Activated naive CD8-positive, alpha-beta T cell treated with anti-CD3 and anti-CD28 coated beads for 36 hours (primary cell): ENCODE measurements around the gene KLHL1. TPM values are rescaled to one million over a fixed set of nuclear protein-coding genes. Genes with fewer than 3 reads are reported as not detected.

Experiments used
- DNase-seq: peaks from one replicate; pipeline ENCODE4 v3.0.0; 2021
- H3K27ac Mint-ChIP-seq: one replicate; pipeline ENCODE4 v1.8.0; 2022; ENCODE audit warnings: mild to moderate bottlenecking, moderate library complexity, mixed read lengths
- H3K27me3 Mint-ChIP-seq: one replicate; pipeline ENCODE4 v1.8.0; 2022; ENCODE audit warnings: mild to moderate bottlenecking, mixed read lengths
- H3K36me3 Mint-ChIP-seq: one replicate; pipeline ENCODE4 v1.8.0; 2021; ENCODE audit warnings: mild to moderate bottlenecking, mixed read lengths
- H3K4me1 Mint-ChIP-seq: one replicate; pipeline ENCODE4 v1.8.0; 2021; ENCODE audit warnings: mixed read lengths
- H3K4me3 Mint-ChIP-seq: one replicate; pipeline ENCODE4 v1.8.0; 2022; ENCODE audit warnings: mild to moderate bottlenecking, moderate library complexity, mixed read lengths
- H3K9me3 Mint-ChIP-seq: one replicate; pipeline ENCODE4 v1.8.0; 2022; ENCODE audit warnings: mixed read lengths
- total RNA-seq, 2 experiments: library from RNA; stranded (reverse); gene quantifications; one replicate each; pipeline ENCODE4 v1.2.3, GENCODE V29; 2021

The KLHL1 gene
- total RNA-seq, 2 experiments from 2014 or later = not detected

DNA sequence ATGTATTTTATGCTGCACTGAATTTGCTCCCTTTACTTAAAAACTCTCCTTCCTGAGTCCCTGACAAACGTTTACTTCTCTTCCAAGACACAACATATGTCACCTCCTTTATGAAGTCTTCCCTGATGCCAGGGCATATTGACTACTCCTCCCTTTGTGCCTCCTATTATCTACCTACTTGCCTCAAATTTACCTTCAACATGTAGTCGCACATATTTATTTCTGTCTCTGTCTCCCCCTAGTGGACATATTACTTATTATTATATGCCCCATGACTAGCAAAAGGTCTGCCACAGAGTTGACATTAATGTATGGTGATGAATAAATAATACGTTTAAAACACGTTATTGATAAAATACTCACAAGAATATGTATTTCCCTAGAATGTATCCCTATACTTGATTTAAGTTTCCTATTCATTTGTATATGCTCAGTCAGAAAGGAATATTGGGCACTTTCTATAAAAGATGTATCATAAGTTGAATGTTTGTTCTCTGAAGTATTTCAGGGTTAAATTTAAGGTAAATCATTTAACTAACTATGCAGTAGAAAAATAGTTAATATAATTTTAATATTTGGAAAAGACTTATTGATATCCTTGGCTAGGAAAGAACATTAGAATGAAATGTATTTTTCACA, 250.9 kb downstream of the KLHL1 start:
- no peaks in the 10 kb centered on the region for H3K27me3 Mint-ChIP-seq
- DNase-seq = no peak
- no peaks in the 10 kb centered on the region for H3K36me3 Mint-ChIP-seq
- H3K4me1 Mint-ChIP-seq = no peaks in the 10 kb centered on the region
- peaks cover 1% of the 10 kb centered on the region for H3K9me3 Mint-ChIP-seq
- H3K4me3 Mint-ChIP-seq = no peak overlapping the region
- no peak overlapping the region for H3K27ac Mint-ChIP-seq

DNA sequence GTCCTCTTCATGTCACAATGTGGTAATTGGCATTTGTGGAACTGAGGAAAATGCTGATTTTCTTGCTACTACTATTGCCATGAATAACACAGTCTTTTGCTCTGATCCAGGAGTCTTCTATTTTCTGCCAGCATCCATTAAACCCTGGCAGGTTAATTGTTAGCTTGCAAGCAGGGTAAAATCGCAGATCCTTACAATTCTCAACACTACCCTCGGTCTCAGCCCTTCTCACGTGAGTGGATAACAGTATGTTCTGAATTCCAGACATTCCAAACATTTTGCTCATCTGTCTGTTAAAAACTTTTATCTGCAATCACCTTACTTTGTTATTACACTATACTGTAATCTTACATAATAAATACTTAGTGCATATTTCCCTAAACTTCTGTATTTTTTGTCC, 251.9 kb downstream of the KLHL1 start:
- Mint-ChIP-seq H3K4me1 (no peaks in the 10 kb centered on the region), H3K4me3 (no peak overlapping the region), H3K27me3 (no peaks in the 10 kb centered on the region), H3K36me3 (no peaks in the 10 kb centered on the region), H3K27ac (no peak overlapping the region), H3K9me3 (peaks cover 3% of the 10 kb centered on the region)
- DNase-seq = no peak

DNA sequence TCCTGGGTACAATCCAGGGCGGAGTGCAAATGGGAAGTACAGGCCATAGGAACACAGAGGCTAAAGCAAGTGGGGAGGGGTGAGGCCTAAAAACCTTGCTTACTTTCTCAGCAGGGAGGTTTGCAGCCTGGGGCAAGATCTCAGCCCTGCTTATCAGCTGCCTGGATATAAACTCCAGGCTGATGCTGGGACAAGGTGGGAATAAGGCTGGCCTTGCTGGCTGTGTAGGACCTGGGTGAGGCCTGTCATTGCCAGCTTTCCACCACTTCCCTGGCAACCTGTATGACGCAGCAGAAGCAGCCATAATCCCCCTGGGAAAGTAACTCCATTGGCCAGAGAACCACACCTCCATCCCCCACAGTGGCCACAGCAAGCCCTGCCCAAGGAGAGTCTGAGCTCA, 279.7 kb downstream of the KLHL1 start:
- Mint-ChIP-seq H3K4me1 (no peaks in the 10 kb centered on the region), H3K36me3 (no peaks in the 10 kb centered on the region), H3K27ac (no peak overlapping the region), H3K9me3 (peaks cover 5% of the 10 kb centered on the region), H3K27me3 (no peaks in the 10 kb centered on the region), H3K4me3 (no peak overlapping the region)
- no peak for DNase-seq

DNA sequence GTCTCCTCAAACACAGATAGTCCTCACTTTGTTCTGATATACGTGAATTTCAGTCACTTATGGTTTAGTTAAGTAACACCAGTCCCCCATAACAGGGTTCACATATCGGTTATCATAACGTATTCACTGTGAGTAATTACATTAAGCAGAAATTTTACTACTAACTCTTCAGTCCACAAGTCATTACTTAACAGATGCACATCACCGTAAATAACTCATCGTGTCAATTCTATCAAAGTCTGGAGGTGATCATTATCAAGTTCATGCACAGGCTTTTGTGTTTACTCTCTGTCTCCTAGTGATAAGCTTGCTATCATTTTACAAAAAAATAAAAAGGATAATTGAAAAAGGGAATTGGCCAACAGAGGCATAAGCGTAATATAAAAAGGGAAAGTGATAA, 288.1 kb downstream of the KLHL1 start:
- Mint-ChIP-seq H3K36me3 (no peaks in the 10 kb centered on the region), H3K27me3 (no peaks in the 10 kb centered on the region), H3K27ac (no peak overlapping the region), H3K4me3 (no peak overlapping the region), H3K4me1 (no peaks in the 10 kb centered on the region), H3K9me3 (no peaks in the 10 kb centered on the region)
- DNase-seq = no peak

DNA sequence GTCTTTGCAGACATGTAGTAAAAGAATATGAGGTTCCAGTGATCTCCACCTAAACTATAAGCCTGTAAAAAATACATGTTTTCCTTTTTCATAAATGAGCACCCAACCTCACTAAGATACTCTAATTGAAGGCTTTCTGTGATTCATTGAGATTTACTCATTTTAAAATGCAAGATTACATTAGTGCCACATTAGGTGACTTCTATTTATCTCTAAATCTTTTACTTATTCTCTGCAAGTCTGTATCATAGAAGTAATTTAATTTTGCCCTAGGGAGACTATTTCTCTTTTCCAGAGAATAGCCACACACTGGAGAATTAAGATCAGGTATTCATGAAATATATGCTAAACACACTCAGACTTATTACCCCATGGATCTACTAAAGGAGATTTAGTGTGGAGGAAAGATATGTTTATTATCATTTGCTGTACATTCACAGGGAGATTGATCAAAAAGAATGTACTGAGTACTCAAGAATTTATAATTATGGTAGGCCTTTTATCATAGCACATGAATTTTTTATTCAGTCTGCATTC, 290.9 kb downstream of the KLHL1 start:
- no peak overlapping the region for H3K27ac Mint-ChIP-seq
- peaks cover 4% of the 10 kb centered on the region for H3K9me3 Mint-ChIP-seq
- no peaks in the 10 kb centered on the region for H3K27me3 Mint-ChIP-seq
- no peak overlapping the region for H3K4me3 Mint-ChIP-seq
- no peaks in the 10 kb centered on the region for H3K4me1 Mint-ChIP-seq
- DNase-seq = no peak
- no peaks in the 10 kb centered on the region for H3K36me3 Mint-ChIP-seq

DNA sequence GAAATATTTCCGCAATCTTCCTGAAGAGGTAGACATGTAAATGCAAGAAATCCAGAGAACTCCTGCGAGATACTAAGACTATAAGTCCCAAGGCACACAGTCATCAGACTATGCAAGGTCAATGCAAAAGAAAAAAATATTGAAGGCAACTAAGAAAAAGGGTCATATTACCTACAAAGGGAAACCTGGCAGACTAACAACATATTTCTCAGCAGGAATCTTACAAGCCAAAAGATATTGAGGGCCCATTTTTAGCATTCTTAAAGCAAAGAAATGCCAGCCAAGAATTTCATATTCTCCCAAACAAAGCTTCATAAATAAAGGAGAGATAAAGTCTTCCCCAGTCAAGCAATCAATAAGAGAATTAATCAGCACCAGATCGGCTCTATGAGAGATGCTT, 299.1 kb downstream of the KLHL1 start:
- Mint-ChIP-seq H3K36me3 (no peaks in the 10 kb centered on the region), H3K9me3 (peaks cover 8% of the 10 kb centered on the region), H3K27me3 (no peaks in the 10 kb centered on the region), H3K4me1 (no peaks in the 10 kb centered on the region), H3K27ac (no peak overlapping the region), H3K4me3 (no peak overlapping the region)
- no peak for DNase-seq

DNA sequence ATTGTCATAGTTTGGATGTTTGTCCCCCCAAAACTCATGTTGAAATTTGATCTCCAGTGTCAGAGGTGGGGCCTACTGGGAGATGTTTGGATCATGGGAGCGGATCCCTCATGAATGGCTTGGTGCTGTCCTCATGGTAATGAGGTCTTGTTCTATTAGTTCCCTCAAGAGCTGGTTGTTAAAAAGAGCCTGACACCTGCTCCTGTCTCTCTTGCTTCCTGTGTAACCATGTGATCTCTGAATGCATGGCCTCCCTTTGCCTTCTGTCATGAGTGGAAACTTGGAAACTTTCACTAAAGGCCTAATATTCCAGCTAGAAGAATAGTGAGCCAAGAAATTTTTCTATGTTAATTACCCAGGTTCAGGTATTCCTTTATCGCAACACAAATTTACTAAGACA, 312.0 kb downstream of the KLHL1 start:
- Mint-ChIP-seq H3K27ac (no peak overlapping the region), H3K36me3 (no peaks in the 10 kb centered on the region), H3K27me3 (no peaks in the 10 kb centered on the region), H3K4me3 (no peak overlapping the region), H3K9me3 (peaks cover 4% of the 10 kb centered on the region), H3K4me1 (no peaks in the 10 kb centered on the region)
- DNase-seq = no peak

DNA sequence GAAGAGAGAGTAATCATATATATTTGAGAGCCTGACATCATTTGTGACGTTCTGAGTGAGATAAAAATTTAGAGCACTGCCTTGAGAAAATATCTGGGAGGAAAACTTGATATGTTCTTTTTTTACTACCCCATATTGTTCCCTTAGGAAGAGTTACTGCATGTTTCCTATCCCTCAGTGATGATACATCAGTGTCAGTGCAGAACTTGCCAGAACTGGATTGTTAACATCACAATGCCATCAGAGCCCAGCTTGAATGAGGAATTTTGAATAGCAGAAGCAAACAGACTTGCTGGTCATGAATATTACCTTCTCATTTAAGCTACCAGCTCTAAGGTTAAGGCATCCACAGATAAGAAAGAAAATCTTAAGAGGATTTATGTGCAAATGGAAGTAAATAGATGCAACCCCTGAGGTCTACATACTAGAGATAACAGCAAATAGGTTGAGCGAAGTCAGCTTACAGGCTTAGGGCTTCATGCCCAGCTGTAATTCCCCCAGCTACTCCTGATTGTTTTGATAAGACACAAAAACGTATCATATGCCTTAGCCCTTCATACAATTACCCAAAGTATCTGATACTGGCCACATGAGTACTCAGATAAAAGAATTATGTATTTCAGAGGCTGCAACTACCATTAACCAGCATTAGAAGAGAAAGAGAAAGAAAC, 314.3 kb downstream of the KLHL1 start:
- H3K4me1 Mint-ChIP-seq = no peaks in the 10 kb centered on the region
- no peaks in the 10 kb centered on the region for H3K27me3 Mint-ChIP-seq
- H3K36me3 Mint-ChIP-seq = no peaks in the 10 kb centered on the region
- DNase-seq = no peak
- H3K27ac Mint-ChIP-seq = no peak overlapping the region
- no peak overlapping the region for H3K4me3 Mint-ChIP-seq
- peaks cover 4% of the 10 kb centered on the region for H3K9me3 Mint-ChIP-seq

DNA sequence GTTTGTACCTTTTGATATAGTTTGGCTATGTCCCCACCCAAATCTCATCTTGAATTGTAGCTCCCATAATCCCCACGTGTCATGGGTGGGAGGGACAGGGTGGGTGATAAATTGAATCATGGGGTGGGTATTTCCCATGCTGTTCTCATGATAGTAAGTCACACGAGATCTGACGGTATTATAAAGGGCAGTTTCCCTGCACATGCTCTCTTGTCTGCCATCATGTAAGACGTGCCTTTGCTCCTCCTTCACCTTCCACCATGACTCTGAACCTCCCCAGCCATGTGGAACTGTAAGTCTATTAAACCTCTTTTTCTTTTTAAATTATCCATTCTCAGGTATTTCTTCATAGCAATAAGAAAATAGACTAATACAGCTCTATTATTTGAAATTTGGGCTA, 331.3 kb downstream of the KLHL1 start:
- peaks cover 7% of the 10 kb centered on the region for H3K9me3 Mint-ChIP-seq
- no peak overlapping the region for H3K4me3 Mint-ChIP-seq
- DNase-seq = no peak
- no peaks in the 10 kb centered on the region for H3K36me3 Mint-ChIP-seq
- H3K27ac Mint-ChIP-seq = no peak overlapping the region
- no peaks in the 10 kb centered on the region for H3K27me3 Mint-ChIP-seq
- no peaks in the 10 kb centered on the region for H3K4me1 Mint-ChIP-seq

DNA sequence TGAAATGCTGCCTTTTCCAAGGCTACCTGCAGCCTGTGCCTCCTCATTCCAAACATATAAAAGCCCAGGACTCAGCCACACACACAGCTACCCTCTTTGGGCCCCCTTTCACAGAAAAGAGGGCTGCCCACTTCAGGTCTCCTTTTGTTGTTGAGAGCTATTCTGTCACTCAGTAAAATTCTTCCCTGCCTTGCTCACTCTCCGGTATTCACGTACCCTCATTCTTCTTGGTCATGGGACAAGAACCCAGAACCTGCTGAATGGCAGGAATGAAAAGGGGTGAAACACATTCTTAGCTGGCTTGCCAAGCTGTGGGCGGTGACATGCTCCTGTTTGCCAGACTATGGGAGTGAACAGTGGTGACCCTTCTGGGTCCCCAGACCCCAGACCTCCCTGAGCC, 338.6 kb downstream of the KLHL1 start:
- Mint-ChIP-seq H3K9me3 (peaks cover 4% of the 10 kb centered on the region), H3K36me3 (no peaks in the 10 kb centered on the region)
- DNase-seq = no peak

DNA sequence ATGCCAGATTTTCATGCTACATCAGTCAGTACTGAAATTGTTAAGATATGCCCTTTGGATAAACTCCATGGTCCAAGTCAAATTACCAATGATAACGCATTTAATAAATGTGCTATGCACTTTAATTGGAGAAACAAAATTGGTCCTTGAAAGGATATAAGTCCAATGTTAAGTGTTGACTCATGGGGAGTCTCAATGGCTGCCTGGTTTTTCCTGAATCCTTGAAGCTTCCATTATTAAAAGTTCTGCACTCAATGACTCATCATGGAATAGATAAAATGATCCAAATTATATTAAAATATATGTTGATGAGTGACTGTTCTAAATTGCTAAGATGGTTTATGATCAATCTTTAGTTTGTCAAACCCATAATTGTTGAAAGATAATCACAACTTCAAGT, 346.7 kb downstream of the KLHL1 start:
- no peak overlapping the region for H3K4me3 Mint-ChIP-seq
- no peaks in the 10 kb centered on the region for H3K36me3 Mint-ChIP-seq
- no peaks in the 10 kb centered on the region for H3K27me3 Mint-ChIP-seq
- DNase-seq = no peak
- H3K9me3 Mint-ChIP-seq = peaks cover 2% of the 10 kb centered on the region
- no peak overlapping the region for H3K27ac Mint-ChIP-seq
- H3K4me1 Mint-ChIP-seq = no peaks in the 10 kb centered on the region

More for the DNA sequence above, 338.6 kb downstream of the KLHL1 start:
- Mint-ChIP-seq H3K27me3 (no peaks in the 10 kb centered on the region), H3K27ac (no peak overlapping the region), H3K4me3 (no peak overlapping the region), H3K4me1 (no peaks in the 10 kb centered on the region)

DNA sequence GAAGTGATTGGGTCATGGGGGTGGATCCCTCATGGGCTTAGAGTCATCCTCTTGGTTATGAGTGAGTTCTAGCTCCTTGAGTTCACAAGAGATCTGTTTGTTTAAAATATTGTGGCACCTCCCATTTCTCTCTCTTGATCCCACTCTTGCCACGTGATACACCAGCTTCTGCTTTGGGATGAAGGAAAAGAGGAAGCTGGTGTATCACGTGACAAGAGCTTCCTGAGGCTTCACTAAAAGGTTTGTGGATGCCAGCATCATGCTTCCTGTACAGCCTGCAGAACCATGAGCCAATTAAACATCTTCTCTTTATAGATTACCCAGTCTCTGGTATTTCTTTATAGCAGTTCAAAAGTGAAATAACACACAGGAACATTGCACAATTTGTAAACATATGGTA, 353.2 kb downstream of the KLHL1 start:
- H3K9me3 Mint-ChIP-seq = peaks cover 2% of the 10 kb centered on the region
- no peaks in the 10 kb centered on the region for H3K27me3 Mint-ChIP-seq
- no peaks in the 10 kb centered on the region for H3K36me3 Mint-ChIP-seq
- no peak overlapping the region for H3K27ac Mint-ChIP-seq
- no peak for DNase-seq
- H3K4me3 Mint-ChIP-seq = no peak overlapping the region
- no peaks in the 10 kb centered on the region for H3K4me1 Mint-ChIP-seq

DNA sequence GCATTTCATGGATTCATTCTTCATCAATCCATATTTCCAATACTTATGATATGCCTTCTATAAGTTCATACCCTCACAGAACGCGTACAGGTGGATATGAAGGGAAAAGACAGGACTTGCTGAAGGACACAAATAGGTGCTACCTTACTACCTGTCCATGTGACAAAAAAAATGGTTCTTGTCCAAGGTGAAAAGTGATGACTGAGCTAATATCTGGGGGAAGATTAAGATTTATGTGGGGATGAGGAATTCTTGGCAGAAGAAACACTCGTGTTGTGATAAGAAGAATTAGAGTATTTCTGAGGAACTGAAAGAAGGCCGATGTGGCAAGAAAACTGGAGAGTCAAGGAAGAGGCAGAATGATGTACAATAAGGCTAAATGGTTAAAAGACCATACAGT, 357.0 kb downstream of the KLHL1 start:
- Mint-ChIP-seq H3K27me3 (no peaks in the 10 kb centered on the region), H3K9me3 (peaks cover 4% of the 10 kb centered on the region), H3K36me3 (no peaks in the 10 kb centered on the region), H3K4me1 (no peaks in the 10 kb centered on the region), H3K27ac (no peak overlapping the region), H3K4me3 (no peak overlapping the region)
- no peak for DNase-seq

DNA sequence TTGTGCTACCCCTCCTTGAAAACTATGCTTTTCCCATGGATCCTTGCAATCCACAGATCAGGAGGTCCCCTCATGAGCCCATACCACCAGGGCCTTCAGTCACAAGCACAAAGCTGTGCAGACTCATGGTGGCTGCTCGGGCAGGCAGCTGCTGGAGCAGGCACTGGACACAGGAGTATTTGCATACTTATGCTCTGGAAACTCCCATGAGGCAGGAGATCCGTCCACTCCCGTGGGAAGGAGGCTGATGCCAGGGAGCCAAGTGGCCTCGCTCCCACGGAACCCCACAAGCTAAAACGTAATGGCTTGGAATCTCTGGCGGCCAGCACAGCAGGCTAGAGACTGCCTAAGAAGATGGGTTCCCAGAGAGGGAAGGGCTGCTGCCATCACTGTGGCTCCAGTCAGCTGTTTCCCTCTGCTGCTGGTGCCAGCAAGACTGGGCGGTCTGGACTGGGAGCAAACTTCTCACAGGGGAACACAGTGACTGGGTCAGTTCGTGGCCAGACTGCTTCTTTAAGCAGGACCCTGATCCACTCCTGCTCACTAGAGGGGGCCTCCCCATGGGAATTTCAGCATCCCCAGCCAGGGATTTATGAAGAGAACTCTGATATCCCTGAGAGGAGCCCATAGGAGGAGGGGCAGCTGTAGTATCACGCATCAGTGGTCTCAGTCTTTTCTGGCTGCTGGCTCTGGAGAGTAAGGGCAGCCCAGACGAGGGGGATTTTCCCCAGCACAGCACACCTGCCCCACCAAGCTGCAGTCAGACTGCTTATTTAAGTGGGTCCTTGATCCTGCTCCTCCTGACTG, 370.9 kb downstream of the KLHL1 start:
- H3K4me3 Mint-ChIP-seq = no peak overlapping the region
- no peaks in the 10 kb centered on the region for H3K36me3 Mint-ChIP-seq
- no peaks in the 10 kb centered on the region for H3K4me1 Mint-ChIP-seq
- DNase-seq = no peak
- no peaks in the 10 kb centered on the region for H3K27me3 Mint-ChIP-seq
- H3K9me3 Mint-ChIP-seq = peaks cover 6% of the 10 kb centered on the region
- H3K27ac Mint-ChIP-seq = no peak overlapping the region

DNA sequence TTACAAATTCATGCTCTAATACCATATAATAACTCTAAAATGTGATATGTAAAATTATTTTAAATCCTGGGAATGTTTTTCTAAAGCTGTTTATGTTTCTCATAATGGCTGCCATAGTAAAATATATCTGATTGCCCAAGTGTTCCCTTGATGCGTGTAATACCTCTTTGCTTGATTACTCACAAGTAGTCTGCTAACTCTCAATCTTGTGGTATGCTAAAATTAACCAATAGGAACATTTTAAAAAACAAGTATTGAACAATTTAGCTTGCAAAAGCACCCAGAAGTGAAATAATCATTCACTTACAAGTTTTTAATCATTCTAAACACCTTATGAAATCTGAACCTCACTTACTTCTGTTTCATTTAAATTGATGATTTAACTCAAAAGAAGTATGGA, 386.6 kb downstream of the KLHL1 start:
- peaks cover 2% of the 10 kb centered on the region for H3K36me3 Mint-ChIP-seq

More for the DNA sequence above, 386.6 kb downstream of the KLHL1 start:
- no peak overlapping the region for H3K27ac Mint-ChIP-seq
- H3K9me3 Mint-ChIP-seq = peaks cover 7% of the 10 kb centered on the region
- no peak for DNase-seq
- no peak overlapping the region for H3K4me3 Mint-ChIP-seq
- no peaks in the 10 kb centered on the region for H3K4me1 Mint-ChIP-seq
- H3K27me3 Mint-ChIP-seq = no peaks in the 10 kb centered on the region
